HCT116 (cell line): ENCODE measurements around the gene VTI1A.

Experiments
- CEBPB ChIP-seq: IDR thresholded peaks from 2 replicates; pipeline ENCODE4 v1.6.1; 2012; ENCODE audit warnings: low read depth
- POLR2A ChIP-seq: IDR thresholded peaks from 2 replicates; pipeline ENCODE4 v1.7.0; 2011; ENCODE audit warnings: borderline replicate concordance; ENCODE audit not compliant: insufficient read depth, insufficient read length; ENCODE audit errors: extremely low read depth
- TF ChIP-seq, protein P1 (sequence below): IDR thresholded peaks from 2 replicates; pipeline ENCODE4 v1.6.1; 2012

DNA sequence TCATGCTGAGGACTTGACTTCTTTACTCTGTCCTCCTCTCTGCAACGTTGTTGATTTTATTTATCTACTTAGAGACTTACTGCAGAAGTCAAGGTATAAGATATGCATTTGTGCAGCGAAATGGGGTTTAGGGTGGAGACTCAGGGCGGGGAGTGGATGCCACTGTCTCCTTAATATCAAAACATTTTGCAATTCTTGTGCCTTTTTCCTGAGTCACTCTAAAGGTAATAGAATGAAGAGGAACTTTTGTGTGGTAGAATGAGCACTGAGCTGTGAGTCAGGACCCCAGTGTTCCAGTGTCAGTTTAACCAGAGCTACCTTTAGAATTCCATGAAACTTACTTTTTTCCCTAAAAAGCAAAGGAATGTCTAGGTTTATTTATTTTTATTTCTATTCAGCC is 78.2 kb downstream of the VTI1A start:
- no peak for TF ChIP-seq CEBPB
- TF ChIP-seq, protein P1, sequence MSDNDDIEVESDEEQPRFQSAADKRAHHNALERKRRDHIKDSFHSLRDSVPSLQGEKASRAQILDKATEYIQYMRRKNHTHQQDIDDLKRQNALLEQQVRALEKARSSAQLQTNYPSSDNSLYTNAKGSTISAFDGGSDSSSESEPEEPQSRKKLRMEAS = no peak
- no peak for TF ChIP-seq POLR2A
